ENCODE data around the gene ZNF81.
"Not testable (repeated sequence)": the region's sequence is repeated elsewhere in the genome, so short reads cannot be mapped to it uniquely, and the experiment has no call there.

The ZNF81 gene

GRCh38 chrX:47936940-47937317 lies 100.2 kb downstream of the ZNF81 start:
- TF ChIP-seq ZFX (IDR thresholded peaks at IDR 0.05) (no peak), CTCF (conservative IDR thresholded peaks at IDR 0.05) (no peak)
- H3K27ac ChIP-seq, result no peak overlapping the region

- TF ChIP-seq CTCF (conservative IDR thresholded peaks at IDR 0.05) (no peak), ZFX (IDR thresholded peaks at IDR 0.05) (no peak)
- no peak overlapping the region for H3K27ac ChIP-seq
These were observed 103.7 kb downstream of the ZNF81 start for GRCh38 chrX:47940448-47940847.

GRCh38 chrX:47941423-47941822 lies 104.7 kb downstream of the ZNF81 start:
- no peak overlapping the region for H3K27ac ChIP-seq
- no peak for TF ChIP-seq ZFX (IDR thresholded peaks at IDR 0.05)
- no peak for TF ChIP-seq CTCF (conservative IDR thresholded peaks at IDR 0.05)

GRCh38 chrX:47955295-47955694 lies 118.6 kb downstream of the ZNF81 start:
- H3K27ac ChIP-seq, result not testable (repeated sequence)

GRCh38 chrX:47956016-47956415 lies 119.3 kb downstream of the ZNF81 start:
- TF ChIP-seq ZFX (IDR thresholded peaks at IDR 0.05) (no peak), CTCF (conservative IDR thresholded peaks at IDR 0.05) (no peak)

GRCh38 chrX:47958206-47958605 lies 121.5 kb downstream of the ZNF81 start:
- H3K27ac ChIP-seq, result not testable (repeated sequence)

More at GRCh38 chrX:47956016-47956415, 119.3 kb downstream of the ZNF81 start:
- no peak overlapping the region for H3K27ac ChIP-seq

- TF ChIP-seq CTCF (conservative IDR thresholded peaks at IDR 0.05), result peak; percentile 15; the same call in 1 of the 2 replicates
- no peak for TF ChIP-seq ZFX (IDR thresholded peaks at IDR 0.05)
- H3K27ac ChIP-seq, result no peak overlapping the region
These were observed 122.2 kb downstream of the ZNF81 start for GRCh38 chrX:47958761-47959342.

- no peak overlapping the region for H3K27ac ChIP-seq
- no peak for TF ChIP-seq ZFX (IDR thresholded peaks at IDR 0.05)
- no peak for TF ChIP-seq CTCF (conservative IDR thresholded peaks at IDR 0.05)
These were observed 123.7 kb downstream of the ZNF81 start for GRCh38 chrX:47960406-47960805.

- H3K27ac ChIP-seq, result not testable (repeated sequence)
These were observed 125.1 kb downstream of the ZNF81 start for GRCh38 chrX:47961830-47962229.

- H3K27ac ChIP-seq, result not testable (repeated sequence)
These were observed 128.8 kb downstream of the ZNF81 start for GRCh38 chrX:47965526-47965925.

Measured in C4-2B (cell line).